Right atrium auricular region (tissue), 2 donors: ENCODE data around the gene DOCK1. TPM values are rescaled to one million over a fixed set of nuclear protein-coding genes. Genes with fewer than 3 reads are reported as not detected.

Experiments
- DNase-seq: peaks from one replicate; pipeline ENCODE4 v3.0.0-alpha.2; 2019; ENCODE audit warnings: low spot score
- H3K27ac ChIP-seq, 2 donors: fragments of 200-600 bp; sonication (generic); 1 replicate in 1 of 2; 2 replicates in 1 of 2; pipeline ENCODE4 v1.5.1; 2016 to 2019
- H3K27me3 ChIP-seq, 2 donors: fragments of 200-600 bp; sonication (generic); one replicate each; pipeline versions ENCODE4 v1.5.1 to v1.6.0; 2017 to 2019
- H3K36me3 ChIP-seq: fragments of 200-600 bp; sonication (generic); one replicate; pipeline ENCODE4 v1.5.1; 2016
- H3K4me1 ChIP-seq, 2 donors: fragments of 200-600 bp; sonication (generic); one replicate each; pipeline versions ENCODE4 v1.5.1 to v1.6.0; 2017 to 2019
- H3K4me3 ChIP-seq, 2 donors: fragments of 200-600 bp; sonication (generic); 1 replicate in 1 of 2; 2 replicates in 1 of 2; pipeline ENCODE4 v1.5.1; 2017 to 2019; ENCODE audit warnings: mild to moderate bottlenecking in 1 of 2, moderate library complexity in 1 of 2
- H3K9me3 ChIP-seq, 2 donors: fragments of 200-600 bp; sonication (generic); one replicate each; pipeline ENCODE4 v1.5.1; 2019
- CTCF ChIP-seq, 2 donors: fragments of 200-600 bp; sonication (generic); IDR thresholded peaks; one replicate each; pipeline ENCODE4 v1.5.1; 2019; ENCODE audit warnings: antibody characterized with exemption in 2 of 2
- total RNA-seq, 2 donors: library from RNA; depleted of rRNA; stranded (reverse); fragments of >200 nt; gene quantifications; one replicate each; pipeline ENCODE4 v1.1.0, GENCODE V29; 2016

DOCK1 gene
- total RNA-seq, 2 donors from 2014 or later = 13.0 to 16.8 TPM

- Histone ChIP-seq H3K27me3 (no peaks in the 10 kb centered on the region), H3K4me3 (no peak overlapping the region), H3K9me3 (no peaks in the 10 kb centered on the region), H3K27ac (no peak overlapping the region), H3K36me3 (peaks cover 15% of the 10 kb centered on the region), H3K4me1 (no peaks in the 10 kb centered on the region)
- TF ChIP-seq CTCF (IDR thresholded peaks at IDR 0.05) = no peak
- DNase-seq = no peak
Measured at GRCh38 chr10:127370601-127371000, 465.4 kb downstream of the DOCK1 start.

- peaks cover 20% of the 10 kb centered on the region for H3K36me3 ChIP-seq
- no peaks in the 10 kb centered on the region for H3K9me3 ChIP-seq
- no peak for TF ChIP-seq CTCF (IDR thresholded peaks at IDR 0.05)
- H3K27ac ChIP-seq = no peak overlapping the region
- DNase-seq = no peak
- H3K4me1 ChIP-seq = no peaks in the 10 kb centered on the region
- no peak overlapping the region for H3K4me3 ChIP-seq
- no peaks in the 10 kb centered on the region for H3K27me3 ChIP-seq
Measured at GRCh38 chr10:127372361-127372760, 467.1 kb downstream of the DOCK1 start.

GRCh38 chr10:127374074-127374680 is 468.9 kb downstream of the DOCK1 start:
- Histone ChIP-seq H3K36me3 (peaks cover 20% of the 10 kb centered on the region), H3K4me1 (no peaks in the 10 kb centered on the region), H3K27ac (no peak overlapping the region), H3K9me3 (no peaks in the 10 kb centered on the region), H3K4me3 (no peak overlapping the region), H3K27me3 (no peaks in the 10 kb centered on the region)
- no peak for TF ChIP-seq CTCF (IDR thresholded peaks at IDR 0.05)
- DNase-seq = no peak

GRCh38 chr10:127374901-127375300 is 469.7 kb downstream of the DOCK1 start:
- H3K4me3 ChIP-seq = no peak overlapping the region
- no peak for TF ChIP-seq CTCF (IDR thresholded peaks at IDR 0.05)
- no peak for DNase-seq
- H3K36me3 ChIP-seq = peaks cover 20% of the 10 kb centered on the region
- no peak overlapping the region for H3K27ac ChIP-seq
- no peaks in the 10 kb centered on the region for H3K4me1 ChIP-seq
- no peaks in the 10 kb centered on the region for H3K9me3 ChIP-seq
- no peaks in the 10 kb centered on the region for H3K27me3 ChIP-seq

GRCh38 chr10:127375461-127375860 is 470.2 kb downstream of the DOCK1 start:
- Histone ChIP-seq H3K36me3 (peaks cover 20% of the 10 kb centered on the region), H3K9me3 (no peaks in the 10 kb centered on the region), H3K27me3 (no peaks in the 10 kb centered on the region), H3K4me1 (no peaks in the 10 kb centered on the region), H3K27ac (no peak overlapping the region), H3K4me3 (no peak overlapping the region)
- DNase-seq = no peak
- no peak for TF ChIP-seq CTCF (IDR thresholded peaks at IDR 0.05)

GRCh38 chr10:127376071-127376470 is 470.8 kb downstream of the DOCK1 start:
- no peak overlapping the region for H3K4me3 ChIP-seq
- no peaks in the 10 kb centered on the region for H3K27me3 ChIP-seq
- no peaks in the 10 kb centered on the region for H3K4me1 ChIP-seq
- TF ChIP-seq CTCF (IDR thresholded peaks at IDR 0.05) = no peak
- DNase-seq = no peak
- H3K27ac ChIP-seq = no peak overlapping the region
- peaks cover 20% of the 10 kb centered on the region for H3K36me3 ChIP-seq
- no peaks in the 10 kb centered on the region for H3K9me3 ChIP-seq
